ENCODE data around the gene GNAL.

DNA sequence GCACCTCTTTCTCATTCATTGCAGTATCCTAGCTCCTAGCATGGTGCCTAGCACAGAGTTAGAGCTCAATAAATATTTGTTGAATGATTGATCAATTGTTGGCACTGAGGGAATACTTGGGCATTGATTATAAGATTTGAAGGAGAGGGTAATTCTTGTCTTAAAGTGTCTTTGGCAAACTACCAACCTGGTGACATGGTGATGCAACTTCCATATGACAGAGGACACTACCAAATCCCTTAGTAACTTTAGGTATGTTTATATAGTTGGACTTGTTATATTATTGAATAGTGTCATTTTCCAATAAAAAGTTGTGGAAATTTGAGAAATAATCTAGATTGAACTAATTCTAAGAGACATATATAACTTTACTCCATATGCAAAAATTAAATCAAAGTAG, 103.6 kb downstream of the GNAL start:
- TF ChIP-seq POLR2AphosphoS5 (IDR thresholded peaks at IDR 0.05; ENCODE audit: borderline replicate concordance, low read depth, low read length) (no peak), EZH2 (IDR thresholded peaks at IDR 0.05) (no peak)
